Liver (tissue), 9 donors: ENCODE measurements around the gene THSD4. TPM values are rescaled to one million over a fixed set of nuclear protein-coding genes. Genes with fewer than 3 reads are reported as not detected.

Experiments used
- DNase-seq: peaks from one replicate; pipeline ENCODE4 v3.0.0-alpha.2; 2017; ENCODE audit warnings: low spot score
- H3K27ac ChIP-seq, 2 donors: one replicate each; pipeline ENCODE4 v1.7.0; 2013; ENCODE audit warnings: inconsistent platforms in 2 of 2, low read length in 2 of 2, control low read depth in 1 of 2, low read depth in 1 of 2, mild to moderate bottlenecking in 1 of 2
- H3K27me3 ChIP-seq, 4 donors: one replicate each; pipeline versions ENCODE4 v1.6.1 to v1.7.0; 2013; ENCODE audit warnings: low read length in 3 of 4, inconsistent platforms in 1 of 4, mild to moderate bottlenecking in 1 of 4, moderate library complexity in 1 of 4; ENCODE audit not compliant: control insufficient read depth in 4 of 4, insufficient read depth in 4 of 4
- H3K36me3 ChIP-seq, 4 donors: one replicate each; pipeline versions ENCODE4 v1.6.1 to v1.7.0; 2013; ENCODE audit warnings: low read length in 3 of 4, mild to moderate bottlenecking in 3 of 4, low read depth in 1 of 4, moderate library complexity in 1 of 4; ENCODE audit not compliant: control insufficient read depth in 4 of 4, insufficient read depth in 3 of 4
- H3K4me1 ChIP-seq, 4 donors: one replicate each; pipeline versions ENCODE4 v1.6.1 to v1.7.0; 2013; ENCODE audit warnings: low read length in 3 of 4, mild to moderate bottlenecking in 3 of 4, moderate library complexity in 1 of 4; ENCODE audit not compliant: control insufficient read depth in 4 of 4, insufficient read depth in 4 of 4
- H3K4me3 ChIP-seq, 3 donors: one replicate each; pipeline versions ENCODE4 v1.6.1 to v1.7.0; 2013; ENCODE audit warnings: low read length in 3 of 3, control low read depth in 1 of 3, low read depth in 1 of 3, mild to moderate bottlenecking in 1 of 3
- H3K9ac ChIP-seq, 2 donors: one replicate each; pipeline ENCODE4 v1.7.0; 2013; ENCODE audit warnings: low read length in 2 of 2, mild to moderate bottlenecking in 2 of 2, moderate library complexity in 2 of 2, control low read depth in 1 of 2, low read depth in 1 of 2
- H3K9me3 ChIP-seq, 4 donors: one replicate each; pipeline versions ENCODE4 v1.6.1 to v1.7.0; 2013; ENCODE audit warnings: low read length in 3 of 4; ENCODE audit not compliant: control insufficient read depth in 4 of 4
- ATF3 ChIP-seq: IDR thresholded peaks from 2 replicates; pipeline ENCODE4 v1.6.1; 2016; ENCODE audit warnings: antibody characterized with exemption
- CTCF ChIP-seq: fragments of 150-350 bp; IDR thresholded peaks from 2 replicates; pipeline ENCODE4 v1.5.1; 2017; ENCODE audit warnings: improper control_type of control experiment, low read depth, low read length; ENCODE audit not compliant: missing input control
- EGR1 ChIP-seq, 2 donors: IDR thresholded peaks; 2 replicates each; pipeline ENCODE4 v1.6.1; 2016 to 2018; ENCODE audit warnings: antibody characterized with exemption in 2 of 2, low read depth in 2 of 2
- FOXA2 ChIP-seq: IDR thresholded peaks from 2 replicates; pipeline ENCODE4 v1.6.1; 2016; ENCODE audit warnings: antibody characterized with exemption
- GABPA ChIP-seq, 2 donors: IDR thresholded peaks in 1 of 2; conservative IDR thresholded peaks in 1 of 2; 2 replicates each; pipeline ENCODE4 v1.6.1; 2016; ENCODE audit warnings: antibody characterized with exemption in 2 of 2, mild to moderate bottlenecking in 1 of 2, moderate library complexity in 1 of 2
- HNF4G ChIP-seq: IDR thresholded peaks from 2 replicates; pipeline ENCODE4 v1.6.1; 2016; ENCODE audit warnings: antibody characterized with exemption
- JUND ChIP-seq, 2 donors: IDR thresholded peaks; 2 replicates each; pipeline ENCODE4 v1.6.1; 2016; ENCODE audit warnings: antibody characterized with exemption in 2 of 2
- MAX ChIP-seq: IDR thresholded peaks from 2 replicates; pipeline ENCODE4 v1.6.1; 2016; ENCODE audit warnings: antibody characterized with exemption
- NR2F2 ChIP-seq: IDR thresholded peaks from 2 replicates; pipeline ENCODE4 v1.6.1; 2016; ENCODE audit warnings: antibody characterized with exemption
- RAD21 ChIP-seq, 2 donors: IDR thresholded peaks; 2 replicates each; pipeline ENCODE4 v1.6.1; 2016; ENCODE audit warnings: antibody characterized with exemption in 2 of 2, mild to moderate bottlenecking in 2 of 2
- REST ChIP-seq: IDR thresholded peaks from 2 replicates; pipeline ENCODE4 v1.6.1; 2016; ENCODE audit warnings: antibody characterized with exemption, mild to moderate bottlenecking
- RXRA ChIP-seq, 2 donors: IDR thresholded peaks; 2 replicates each; pipeline ENCODE4 v1.6.1; 2017 to 2018; ENCODE audit warnings: antibody characterized with exemption in 2 of 2, mild to moderate bottlenecking in 1 of 2
- SP1 ChIP-seq: IDR thresholded peaks from 2 replicates; pipeline ENCODE4 v1.6.1; 2018; ENCODE audit warnings: antibody characterized with exemption, mild to moderate bottlenecking
- ZBTB33 ChIP-seq: IDR thresholded peaks from 2 replicates; pipeline ENCODE4 v1.6.1; 2016; ENCODE audit warnings: antibody characterized with exemption
- WGBS: extraction: QIAGEN DNeasy Blood & Tissue Kit; methylation state at CpG from one replicate; pipeline ENCODE4 v1.1.7; 2013; 5-methylcytosine and 5-hydroxymethylcytosine counted together
- polyA plus RNA-seq, 2 donors: library from polyadenylated mRNA; stranded (reverse) in 1 of 2; unstranded in 1 of 2; fragments of 200-250 nt in 1 of 2; fragments of >200 nt in 1 of 2; fragmentation: Nextera tagmentation in 1 of 2; extraction: Ambion mirVana in 1 of 2; gene quantifications; one replicate each; pipeline versions ENCODE4 v1.2.1 to v1.2.3, GENCODE V29; 2013 to 2015
- total RNA-seq, 2 donors: library from RNA; depleted of rRNA; stranded (reverse); fragments of >200 nt; gene quantifications; one replicate each; pipeline ENCODE4 v1.2.3, GENCODE V29; 2014
- donor health status: healthy.
- donor health status: healthy.
- donor health status: healthy.
- donor health status: healthy.
- donor health status: healthy.

THSD4 gene
- total and polyA plus RNA-seq, 4 donors, result 0.23 to 11.5 (median 1.9) TPM

- Histone ChIP-seq H3K4me1 (no peaks in the 10 kb centered on the region), H3K9me3 (no peaks in the 10 kb centered on the region), H3K27me3 (no peaks in the 10 kb centered on the region), H3K27ac (no peak overlapping the region), H3K36me3 (no peaks in the 10 kb centered on the region), H3K9ac (no peak overlapping the region), H3K4me3 (no peak overlapping the region)
- WGBS, result 84% methylated on average over 5 of the region's 5 CpGs
- no peak for DNase-seq
- no peak for TF ChIP-seq SP1
- TF ChIP-seq JUND (IDR thresholded peaks at IDR 0.05), result no peak
- TF ChIP-seq HNF4G, result no peak
- no peak for TF ChIP-seq ZBTB33
- no peak for TF ChIP-seq RAD21 (IDR thresholded peaks at IDR 0.05)
- TF ChIP-seq NR2F2, result no peak
- no peak for TF ChIP-seq GABPA (IDR thresholded peaks at IDR 0.05 in 1 of 2, conservative IDR thresholded peaks at IDR 0.05 in 1 of 2)
- TF ChIP-seq EGR1 (IDR thresholded peaks at IDR 0.05; ENCODE audit: low read depth in 2 of 2), result no peak
- no peak for TF ChIP-seq MAX
- no peak for TF ChIP-seq REST
- no peak for TF ChIP-seq ATF3
- TF ChIP-seq FOXA2, result no peak
- no peak for TF ChIP-seq RXRA (IDR thresholded peaks at IDR 0.05)
Measured at GRCh38 chr15:71066983-71067382, 48.3 kb upstream of the THSD4 start.

- H3K9ac ChIP-seq, result no peak overlapping the region
- TF ChIP-seq NR2F2, result no peak
- no peak for TF ChIP-seq JUND (IDR thresholded peaks at IDR 0.05)
- TF ChIP-seq CTCF, result no peak
- peak in 1 of 2 donors; percentile 37 for TF ChIP-seq RAD21 (IDR thresholded peaks at IDR 0.05)
- DNase-seq, result no peak
- 56% methylated on average over 2 of the region's 2 CpGs for WGBS
- H3K4me3 ChIP-seq, result no peak overlapping the region
- H3K27ac ChIP-seq, result no peak overlapping the region
- no peaks in the 10 kb centered on the region for H3K27me3 ChIP-seq
- H3K4me1 ChIP-seq, result no peaks in the 10 kb centered on the region
- H3K9me3 ChIP-seq, result no peaks in the 10 kb centered on the region
- no peaks in the 10 kb centered on the region for H3K36me3 ChIP-seq
Measured at GRCh38 chr15:71069693-71070092, 45.6 kb upstream of the THSD4 start.
